Neural progenitor cell (in vitro differentiated cells): ENCODE measurements around the gene UBA1.

Experiments used
- CTCF ChIP-seq: fragments of 200-600 bp; sonication (generic); IDR thresholded peaks from 2 replicates; pipeline ENCODE4 v1.5.1; 2017; ENCODE audit warnings: antibody characterized with exemption, mild to moderate bottlenecking
- EZH2phosphoT487 ChIP-seq: fragments of 200-600 bp; sonication (generic); IDR thresholded peaks from 2 replicates; pipeline ENCODE4 v1.6.1; 2017; ENCODE audit warnings: antibody characterized with exemption

GRCh38 chrX:47244676-47245075 is 51.0 kb downstream of the UBA1 start:
- TF ChIP-seq CTCF (no peak), EZH2phosphoT487 (no peak)
